ENCODE data around the gene SLC25A21. TPM values are rescaled to one million over a fixed set of nuclear protein-coding genes. Genes with fewer than 3 reads are reported as not detected.

The SLC25A21 gene
- total RNA-seq, 1 experiment from 2014 or later: 2.1 TPM

DNA sequence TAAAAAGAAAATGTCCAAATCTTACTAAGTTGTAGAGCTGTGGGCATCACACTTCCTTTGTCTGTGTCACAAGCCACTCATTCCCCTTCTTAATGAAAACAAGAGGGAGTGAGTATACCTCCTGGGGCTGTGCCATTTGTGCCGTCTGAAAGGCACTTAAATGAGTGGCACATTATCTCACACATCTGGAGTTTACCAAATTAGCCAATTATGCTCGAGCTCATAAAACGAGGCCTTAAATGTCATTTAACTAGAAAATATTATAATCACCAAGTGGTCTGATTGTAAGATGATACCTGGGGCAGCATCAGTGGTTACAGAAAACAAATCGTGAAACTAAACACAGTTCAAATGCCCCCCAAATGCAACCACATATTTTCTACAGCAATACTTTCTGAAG, 364.7 kb downstream of the SLC25A21 start:
- no TSS peak for BruUV-seq (replicated peaks)
- H3K4me1 ChIP-seq (ENCODE audit: control insufficient read depth, insufficient read depth, low read length): no peaks in the 10 kb centered on the region
- CTCF ChIA-PET: no interaction called here
- H3K4me3 ChIP-seq (ENCODE audit: low read depth in 2 of 2, low read length in 2 of 2): no peak overlapping the region
- no peak for ATAC-seq
- intact Hi-C loops (cut with micrococcal nuclease; ENCODE audit: unreplicated experiment) (no loop called here), in situ Hi-C loops (cut with HindIII; ENCODE audit: low pct_unique_long_range_greater_than_20kb, low sequenced_read_pairs) (no loop called here)
- TF ChIP-seq SIN3A (IDR thresholded peaks at IDR 0.05; ENCODE audit: borderline replicate concordance, insufficient read depth, low read depth, low read length) (no peak), POLR2AphosphoS5 (IDR thresholded peaks at IDR 0.05; ENCODE audit: low read depth, low read length) (no peak), TCF7L2 (IDR thresholded peaks at IDR 0.05; ENCODE audit: low read depth, low read length) (no peak)
- TF ChIP-seq, protein P1, sequence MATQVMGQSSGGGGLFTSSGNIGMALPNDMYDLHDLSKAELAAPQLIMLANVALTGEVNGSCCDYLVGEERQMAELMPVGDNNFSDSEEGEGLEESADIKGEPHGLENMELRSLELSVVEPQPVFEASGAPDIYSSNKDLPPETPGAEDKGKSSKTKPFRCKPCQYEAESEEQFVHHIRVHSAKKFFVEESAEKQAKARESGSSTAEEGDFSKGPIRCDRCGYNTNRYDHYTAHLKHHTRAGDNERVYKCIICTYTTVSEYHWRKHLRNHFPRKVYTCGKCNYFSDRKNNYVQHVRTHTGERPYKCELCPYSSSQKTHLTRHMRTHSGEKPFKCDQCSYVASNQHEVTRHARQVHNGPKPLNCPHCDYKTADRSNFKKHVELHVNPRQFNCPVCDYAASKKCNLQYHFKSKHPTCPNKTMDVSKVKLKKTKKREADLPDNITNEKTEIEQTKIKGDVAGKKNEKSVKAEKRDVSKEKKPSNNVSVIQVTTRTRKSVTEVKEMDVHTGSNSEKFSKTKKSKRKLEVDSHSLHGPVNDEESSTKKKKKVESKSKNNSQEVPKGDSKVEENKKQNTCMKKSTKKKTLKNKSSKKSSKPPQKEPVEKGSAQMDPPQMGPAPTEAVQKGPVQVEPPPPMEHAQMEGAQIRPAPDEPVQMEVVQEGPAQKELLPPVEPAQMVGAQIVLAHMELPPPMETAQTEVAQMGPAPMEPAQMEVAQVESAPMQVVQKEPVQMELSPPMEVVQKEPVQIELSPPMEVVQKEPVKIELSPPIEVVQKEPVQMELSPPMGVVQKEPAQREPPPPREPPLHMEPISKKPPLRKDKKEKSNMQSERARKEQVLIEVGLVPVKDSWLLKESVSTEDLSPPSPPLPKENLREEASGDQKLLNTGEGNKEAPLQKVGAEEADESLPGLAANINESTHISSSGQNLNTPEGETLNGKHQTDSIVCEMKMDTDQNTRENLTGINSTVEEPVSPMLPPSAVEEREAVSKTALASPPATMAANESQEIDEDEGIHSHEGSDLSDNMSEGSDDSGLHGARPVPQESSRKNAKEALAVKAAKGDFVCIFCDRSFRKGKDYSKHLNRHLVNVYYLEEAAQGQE (IDR thresholded peaks at IDR 0.05; ENCODE audit: insufficient read depth in 1 of 2, low read depth in 2 of 2, low read length in 1 of 2): no peak
- TF ChIP-seq, protein P2, sequence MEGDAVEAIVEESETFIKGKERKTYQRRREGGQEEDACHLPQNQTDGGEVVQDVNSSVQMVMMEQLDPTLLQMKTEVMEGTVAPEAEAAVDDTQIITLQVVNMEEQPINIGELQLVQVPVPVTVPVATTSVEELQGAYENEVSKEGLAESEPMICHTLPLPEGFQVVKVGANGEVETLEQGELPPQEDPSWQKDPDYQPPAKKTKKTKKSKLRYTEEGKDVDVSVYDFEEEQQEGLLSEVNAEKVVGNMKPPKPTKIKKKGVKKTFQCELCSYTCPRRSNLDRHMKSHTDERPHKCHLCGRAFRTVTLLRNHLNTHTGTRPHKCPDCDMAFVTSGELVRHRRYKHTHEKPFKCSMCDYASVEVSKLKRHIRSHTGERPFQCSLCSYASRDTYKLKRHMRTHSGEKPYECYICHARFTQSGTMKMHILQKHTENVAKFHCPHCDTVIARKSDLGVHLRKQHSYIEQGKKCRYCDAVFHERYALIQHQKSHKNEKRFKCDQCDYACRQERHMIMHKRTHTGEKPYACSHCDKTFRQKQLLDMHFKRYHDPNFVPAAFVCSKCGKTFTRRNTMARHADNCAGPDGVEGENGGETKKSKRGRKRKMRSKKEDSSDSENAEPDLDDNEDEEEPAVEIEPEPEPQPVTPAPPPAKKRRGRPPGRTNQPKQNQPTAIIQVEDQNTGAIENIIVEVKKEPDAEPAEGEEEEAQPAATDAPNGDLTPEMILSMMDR (IDR thresholded peaks at IDR 0.05): no peak
- H3K27me3 ChIP-seq (ENCODE audit: control insufficient read depth, insufficient read depth, low read length): no peaks in the 10 kb centered on the region
- H3K9me3 ChIP-seq (ENCODE audit: control insufficient read depth, insufficient read depth, low read depth, low read length): no peaks in the 10 kb centered on the region
- no peaks in the 10 kb centered on the region for H3K36me3 ChIP-seq (ENCODE audit: control insufficient read depth, insufficient read depth, low read length)
- POLR2A ChIA-PET: no interaction called here
- DNase-seq (ENCODE audit: low read depth, low spot score): no peak
- no peak overlapping the region for H3K27ac ChIP-seq (ENCODE audit: low read length)

DNA sequence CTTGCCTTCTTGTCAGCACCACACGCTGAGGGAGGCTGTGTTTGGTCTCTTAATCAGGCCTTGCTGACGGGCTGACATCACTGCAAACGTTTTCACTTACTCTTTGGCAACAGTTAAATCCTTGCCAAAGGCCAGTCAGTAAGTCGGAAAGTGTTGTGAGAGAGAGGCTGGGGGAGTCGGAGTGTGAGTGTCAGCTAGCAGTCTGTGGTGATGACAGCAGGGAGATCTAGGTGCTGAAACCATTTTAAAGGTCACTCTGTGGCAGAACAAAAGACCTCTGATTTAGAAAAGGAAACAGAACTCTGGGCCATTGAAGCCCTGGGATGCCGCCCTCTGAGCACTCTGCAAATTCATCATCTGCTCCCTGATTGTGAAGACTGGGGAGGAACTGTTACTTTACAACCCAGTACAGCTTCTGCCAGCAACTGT, 367.3 kb downstream of the SLC25A21 start:
- ChIA-PET POLR2A (no interaction called here), CTCF (no interaction called here)
- in situ Hi-C loops (cut with HindIII; ENCODE audit: low pct_unique_long_range_greater_than_20kb, low sequenced_read_pairs): no loop called here
- no peaks in the 10 kb centered on the region for H3K36me3 ChIP-seq (ENCODE audit: control insufficient read depth, insufficient read depth, low read length)
- no peaks in the 10 kb centered on the region for H3K4me1 ChIP-seq (ENCODE audit: control insufficient read depth, insufficient read depth, low read length)
- no peaks in the 10 kb centered on the region for H3K9me3 ChIP-seq (ENCODE audit: control insufficient read depth, insufficient read depth, low read depth, low read length)
- H3K27me3 ChIP-seq (ENCODE audit: control insufficient read depth, insufficient read depth, low read length): no peaks in the 10 kb centered on the region
- TF ChIP-seq TCF7L2 (IDR thresholded peaks at IDR 0.05; ENCODE audit: low read depth, low read length): no peak
- TF ChIP-seq, protein P2 (IDR thresholded peaks at IDR 0.05): no peak
- no peak overlapping the region for H3K4me3 ChIP-seq (ENCODE audit: low read depth in 2 of 2, low read length in 2 of 2)
- ATAC-seq (no peak), DNase-seq (ENCODE audit: low read depth, low spot score) (no peak)
- BruUV-seq (replicated peaks): no TSS peak
- intact Hi-C loops (cut with micrococcal nuclease; ENCODE audit: unreplicated experiment): no loop called here
- H3K27ac ChIP-seq (ENCODE audit: low read length): no peak overlapping the region

DNA sequence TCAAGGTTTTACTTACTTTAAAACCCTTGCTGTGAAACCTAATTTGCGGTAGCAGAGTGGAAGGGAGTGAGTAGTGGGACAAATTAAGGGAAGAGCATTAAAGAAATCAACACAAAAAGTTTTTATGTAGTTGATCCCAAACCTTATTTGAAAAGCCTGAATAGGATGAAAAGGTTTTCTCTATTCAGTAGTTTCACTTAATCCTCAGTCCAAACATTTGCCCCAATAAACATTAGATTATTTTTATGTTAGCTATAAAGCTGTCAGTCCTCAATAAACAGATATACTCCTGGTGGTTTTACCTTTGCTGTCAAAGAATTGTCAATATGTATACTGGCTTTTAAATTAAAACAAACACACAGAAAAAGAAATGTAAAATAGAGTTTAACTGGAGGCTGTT, 374.8 kb downstream of the SLC25A21 start:
- H3K27ac ChIP-seq (ENCODE audit: low read length): no peak overlapping the region
- intact Hi-C loops (cut with micrococcal nuclease; ENCODE audit: unreplicated experiment) (no loop called here), in situ Hi-C loops (cut with HindIII; ENCODE audit: low pct_unique_long_range_greater_than_20kb, low sequenced_read_pairs) (no loop called here)
- ATAC-seq (no peak), DNase-seq (ENCODE audit: low read depth, low spot score) (no peak)
- CTCF ChIA-PET: no interaction called here
- H3K4me3 ChIP-seq (ENCODE audit: low read depth in 2 of 2, low read length in 2 of 2): no peak overlapping the region
- no peaks in the 10 kb centered on the region for H3K9me3 ChIP-seq (ENCODE audit: control insufficient read depth, insufficient read depth, low read depth, low read length)
- no peaks in the 10 kb centered on the region for H3K36me3 ChIP-seq (ENCODE audit: control insufficient read depth, insufficient read depth, low read length)
- TF ChIP-seq SIN3A (IDR thresholded peaks at IDR 0.05; ENCODE audit: borderline replicate concordance, insufficient read depth, low read depth, low read length) (no peak), POLR2AphosphoS5 (IDR thresholded peaks at IDR 0.05; ENCODE audit: low read depth, low read length) (no peak), TCF7L2 (IDR thresholded peaks at IDR 0.05; ENCODE audit: low read depth, low read length) (no peak)
- TF ChIP-seq, protein P1 (IDR thresholded peaks at IDR 0.05; ENCODE audit: insufficient read depth in 1 of 2, low read depth in 2 of 2, low read length in 1 of 2): no peak
- TF ChIP-seq, protein P2 (IDR thresholded peaks at IDR 0.05): no peak
- H3K27me3 ChIP-seq (ENCODE audit: control insufficient read depth, insufficient read depth, low read length): no peaks in the 10 kb centered on the region
- POLR2A ChIA-PET: no interaction called here
- no TSS peak for BruUV-seq (replicated peaks)
- no peaks in the 10 kb centered on the region for H3K4me1 ChIP-seq (ENCODE audit: control insufficient read depth, insufficient read depth, low read length)
